ENCODE measurements around the gene NDUFAF3.

NDUFAF3 gene

DNA sequence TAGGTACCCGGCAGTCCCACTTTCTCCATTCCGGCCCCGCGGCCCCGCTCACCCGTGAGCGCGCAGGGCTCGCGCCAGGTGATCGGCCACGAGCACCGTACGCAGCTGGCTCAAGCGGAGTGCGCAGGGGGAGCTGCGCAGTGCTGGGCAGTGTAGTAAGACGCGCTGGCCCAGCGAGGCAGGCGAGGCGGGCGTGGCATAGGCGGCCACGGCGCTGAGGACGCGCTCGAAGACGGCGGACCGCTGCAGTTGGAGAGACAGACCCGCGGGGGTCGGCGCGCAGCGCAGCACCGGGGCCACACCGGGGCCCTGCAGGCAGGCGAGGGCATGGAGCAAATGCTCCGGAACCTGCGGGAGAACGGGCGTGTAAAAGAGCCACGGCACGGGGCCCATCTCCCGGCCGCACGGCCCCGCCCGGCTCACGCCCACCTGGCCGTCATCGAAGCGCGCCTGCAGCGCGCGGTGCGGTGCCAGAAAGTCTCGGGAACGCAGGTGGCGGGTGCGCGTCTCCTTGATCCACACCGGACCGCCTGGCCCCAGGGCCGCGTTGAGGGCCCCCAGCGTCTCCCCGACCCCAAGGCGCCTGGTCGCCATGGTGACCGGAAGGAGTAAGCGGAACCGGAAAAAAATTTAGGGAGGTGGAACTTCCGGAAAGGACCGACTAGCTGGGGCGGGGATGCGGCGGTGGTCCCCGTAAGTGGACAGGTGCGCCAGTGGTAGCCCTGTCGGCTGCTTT lies 3.8 kb upstream of the NDUFAF3 start, which contains the start of gene DALRD3:
Gene DALRD3, minus strand, starts transcription at position 610 of the 736 bp plus-strand sequence. Its CDS starts 16 bp downstream, at position 594.
- CTCF ChIA-PET, result interaction anchor here (0.6 to 1.5 kb wide), 5 partner anchors 18 to 459 kb away, joined by 3 to 8 read pairs (median 3); no protein-coding TSS in a partner anchor
- POLR2A ChIA-PET, result interaction anchor here (0.6 to 10.4 kb wide), 9 partner anchors 11 to 301 kb away, joined by 3 to 141 read pairs (median 5); partner anchors contain the start of genes IMPDH2, IP6K2, P4HTM and QRICH1
- Histone ChIP-seq H3K9me3 (ENCODE audit: control insufficient read depth, insufficient read depth, low read depth, low read length) (no peaks in the 10 kb centered on the region), H3K27ac (ENCODE audit: extremely low read depth, low read depth, low read length) (peak within 1 kb of the TSS; percentile 47; the same call in 1 of the 2 replicates), H3K4me3 (ENCODE audit: low read depth, low read length) (peak within 1 kb of the TSS; percentile 80), H3K4me1 (ENCODE audit: control insufficient read depth, insufficient read depth, low read length) (no peaks in the 10 kb centered on the region), H3K36me3 (ENCODE audit: control insufficient read depth in 2 of 2, insufficient read depth in 1 of 2, low read length in 2 of 2) (peaks cover 0 to 43% of the 10 kb centered on the region in 2 experiments; a peak in 1 of 3 replicates)
- 0 out of 2 replicates have a peak, but pooled peaks have one; percentile 16 for TF ChIP-seq YY2 (tag by site-specific recombination; IDR thresholded peaks at IDR 0.05)
- peak; percentile 79 for TF ChIP-seq SP3 (tag by site-specific recombination; IDR thresholded peaks at IDR 0.05)
- 0 out of 2 replicates have a peak, but pooled peaks have one; percentile 59 for TF ChIP-seq BCL11B (tag by site-specific recombination; IDR thresholded peaks at IDR 0.05; ENCODE audit: low read depth)
- TF ChIP-seq, protein P1, sequence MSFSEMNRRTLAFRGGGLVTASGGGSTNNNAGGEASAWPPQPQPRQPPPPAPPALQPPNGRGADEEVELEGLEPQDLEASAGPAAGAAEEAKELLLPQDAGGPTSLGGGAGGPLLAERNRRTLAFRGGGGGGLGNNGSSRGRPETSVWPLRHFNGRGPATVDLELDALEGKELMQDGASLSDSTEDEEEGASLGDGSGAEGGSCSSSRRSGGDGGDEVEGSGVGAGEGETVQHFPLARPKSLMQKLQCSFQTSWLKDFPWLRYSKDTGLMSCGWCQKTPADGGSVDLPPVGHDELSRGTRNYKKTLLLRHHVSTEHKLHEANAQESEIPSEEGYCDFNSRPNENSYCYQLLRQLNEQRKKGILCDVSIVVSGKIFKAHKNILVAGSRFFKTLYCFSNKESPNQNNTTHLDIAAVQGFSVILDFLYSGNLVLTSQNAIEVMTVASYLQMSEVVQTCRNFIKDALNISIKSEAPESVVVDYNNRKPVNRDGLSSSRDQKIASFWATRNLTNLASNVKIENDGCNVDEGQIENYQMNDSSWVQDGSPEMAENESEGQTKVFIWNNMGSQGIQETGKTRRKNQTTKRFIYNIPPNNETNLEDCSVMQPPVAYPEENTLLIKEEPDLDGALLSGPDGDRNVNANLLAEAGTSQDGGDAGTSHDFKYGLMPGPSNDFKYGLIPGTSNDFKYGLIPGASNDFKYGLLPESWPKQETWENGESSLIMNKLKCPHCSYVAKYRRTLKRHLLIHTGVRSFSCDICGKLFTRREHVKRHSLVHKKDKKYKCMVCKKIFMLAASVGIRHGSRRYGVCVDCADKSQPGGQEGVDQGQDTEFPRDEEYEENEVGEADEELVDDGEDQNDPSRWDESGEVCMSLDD (tag by site-specific recombination; IDR thresholded peaks at IDR 0.05), result 0 out of 2 replicates have a peak, but pooled peaks have one; percentile 18
- TF ChIP-seq KLF10 (tag by site-specific recombination; IDR thresholded peaks at IDR 0.05), result peak; percentile 95
- TF ChIP-seq ZEB2 (tag by site-specific recombination; IDR thresholded peaks at IDR 0.05), result peak; percentile 79
- TF ChIP-seq ZNF747 (tag by site-specific recombination; IDR thresholded peaks at IDR 0.05), result no peak
- TF ChIP-seq ZBTB8A (tag by site-specific recombination; IDR thresholded peaks at IDR 0.05), result peak; percentile 41; the same call in 1 of the 2 replicates
- TF ChIP-seq, protein P2, sequence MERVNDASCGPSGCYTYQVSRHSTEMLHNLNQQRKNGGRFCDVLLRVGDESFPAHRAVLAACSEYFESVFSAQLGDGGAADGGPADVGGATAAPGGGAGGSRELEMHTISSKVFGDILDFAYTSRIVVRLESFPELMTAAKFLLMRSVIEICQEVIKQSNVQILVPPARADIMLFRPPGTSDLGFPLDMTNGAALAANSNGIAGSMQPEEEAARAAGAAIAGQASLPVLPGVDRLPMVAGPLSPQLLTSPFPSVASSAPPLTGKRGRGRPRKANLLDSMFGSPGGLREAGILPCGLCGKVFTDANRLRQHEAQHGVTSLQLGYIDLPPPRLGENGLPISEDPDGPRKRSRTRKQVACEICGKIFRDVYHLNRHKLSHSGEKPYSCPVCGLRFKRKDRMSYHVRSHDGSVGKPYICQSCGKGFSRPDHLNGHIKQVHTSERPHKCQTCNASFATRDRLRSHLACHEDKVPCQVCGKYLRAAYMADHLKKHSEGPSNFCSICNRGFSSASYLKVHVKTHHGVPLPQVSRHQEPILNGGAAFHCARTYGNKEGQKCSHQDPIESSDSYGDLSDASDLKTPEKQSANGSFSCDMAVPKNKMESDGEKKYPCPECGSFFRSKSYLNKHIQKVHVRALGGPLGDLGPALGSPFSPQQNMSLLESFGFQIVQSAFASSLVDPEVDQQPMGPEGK (tag by site-specific recombination; IDR thresholded peaks at IDR 0.05), result peak; percentile 95
- peak; percentile 14; the same call in 1 of the 2 replicates for TF ChIP-seq ZNF777 (tag by site-specific recombination; IDR thresholded peaks at IDR 0.05; ENCODE audit: borderline replicate concordance)
- TF ChIP-seq, protein P3, sequence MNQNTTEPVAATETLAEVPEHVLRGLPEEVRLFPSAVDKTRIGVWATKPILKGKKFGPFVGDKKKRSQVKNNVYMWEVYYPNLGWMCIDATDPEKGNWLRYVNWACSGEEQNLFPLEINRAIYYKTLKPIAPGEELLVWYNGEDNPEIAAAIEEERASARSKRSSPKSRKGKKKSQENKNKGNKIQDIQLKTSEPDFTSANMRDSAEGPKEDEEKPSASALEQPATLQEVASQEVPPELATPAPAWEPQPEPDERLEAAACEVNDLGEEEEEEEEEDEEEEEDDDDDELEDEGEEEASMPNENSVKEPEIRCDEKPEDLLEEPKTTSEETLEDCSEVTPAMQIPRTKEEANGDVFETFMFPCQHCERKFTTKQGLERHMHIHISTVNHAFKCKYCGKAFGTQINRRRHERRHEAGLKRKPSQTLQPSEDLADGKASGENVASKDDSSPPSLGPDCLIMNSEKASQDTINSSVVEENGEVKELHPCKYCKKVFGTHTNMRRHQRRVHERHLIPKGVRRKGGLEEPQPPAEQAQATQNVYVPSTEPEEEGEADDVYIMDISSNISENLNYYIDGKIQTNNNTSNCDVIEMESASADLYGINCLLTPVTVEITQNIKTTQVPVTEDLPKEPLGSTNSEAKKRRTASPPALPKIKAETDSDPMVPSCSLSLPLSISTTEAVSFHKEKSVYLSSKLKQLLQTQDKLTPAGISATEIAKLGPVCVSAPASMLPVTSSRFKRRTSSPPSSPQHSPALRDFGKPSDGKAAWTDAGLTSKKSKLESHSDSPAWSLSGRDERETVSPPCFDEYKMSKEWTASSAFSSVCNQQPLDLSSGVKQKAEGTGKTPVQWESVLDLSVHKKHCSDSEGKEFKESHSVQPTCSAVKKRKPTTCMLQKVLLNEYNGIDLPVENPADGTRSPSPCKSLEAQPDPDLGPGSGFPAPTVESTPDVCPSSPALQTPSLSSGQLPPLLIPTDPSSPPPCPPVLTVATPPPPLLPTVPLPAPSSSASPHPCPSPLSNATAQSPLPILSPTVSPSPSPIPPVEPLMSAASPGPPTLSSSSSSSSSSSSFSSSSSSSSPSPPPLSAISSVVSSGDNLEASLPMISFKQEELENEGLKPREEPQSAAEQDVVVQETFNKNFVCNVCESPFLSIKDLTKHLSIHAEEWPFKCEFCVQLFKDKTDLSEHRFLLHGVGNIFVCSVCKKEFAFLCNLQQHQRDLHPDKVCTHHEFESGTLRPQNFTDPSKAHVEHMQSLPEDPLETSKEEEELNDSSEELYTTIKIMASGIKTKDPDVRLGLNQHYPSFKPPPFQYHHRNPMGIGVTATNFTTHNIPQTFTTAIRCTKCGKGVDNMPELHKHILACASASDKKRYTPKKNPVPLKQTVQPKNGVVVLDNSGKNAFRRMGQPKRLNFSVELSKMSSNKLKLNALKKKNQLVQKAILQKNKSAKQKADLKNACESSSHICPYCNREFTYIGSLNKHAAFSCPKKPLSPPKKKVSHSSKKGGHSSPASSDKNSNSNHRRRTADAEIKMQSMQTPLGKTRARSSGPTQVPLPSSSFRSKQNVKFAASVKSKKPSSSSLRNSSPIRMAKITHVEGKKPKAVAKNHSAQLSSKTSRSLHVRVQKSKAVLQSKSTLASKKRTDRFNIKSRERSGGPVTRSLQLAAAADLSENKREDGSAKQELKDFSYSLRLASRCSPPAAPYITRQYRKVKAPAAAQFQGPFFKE (tag by site-specific recombination; IDR thresholded peaks at IDR 0.05; ENCODE audit: borderline replicate concordance), result no peak
- TF ChIP-seq KLF7 (tag by site-specific recombination; IDR thresholded peaks at IDR 0.05; ENCODE audit: borderline replicate concordance), result peak; percentile 69; the same call in 1 of the 2 replicates
- TF ChIP-seq ZNF311 (tag by site-specific recombination; IDR thresholded peaks at IDR 0.05; ENCODE audit: borderline replicate concordance), result no peak
- no peak for TF ChIP-seq ZBTB7A (tag by site-specific recombination; IDR thresholded peaks at IDR 0.05; ENCODE audit: low read depth)
- TF ChIP-seq ZNF530 (tag by site-specific recombination; IDR thresholded peaks at IDR 0.05; ENCODE audit: low read depth), result no peak
- no peak for TF ChIP-seq ZNF596 (tag by site-specific recombination; IDR thresholded peaks at IDR 0.05)
- no peak for TF ChIP-seq ZNF785 (tag by site-specific recombination; IDR thresholded peaks at IDR 0.05)
- TF ChIP-seq SP2 (tag by site-specific recombination; IDR thresholded peaks at IDR 0.05), result peak; percentile 81
- TF ChIP-seq, protein P4, sequence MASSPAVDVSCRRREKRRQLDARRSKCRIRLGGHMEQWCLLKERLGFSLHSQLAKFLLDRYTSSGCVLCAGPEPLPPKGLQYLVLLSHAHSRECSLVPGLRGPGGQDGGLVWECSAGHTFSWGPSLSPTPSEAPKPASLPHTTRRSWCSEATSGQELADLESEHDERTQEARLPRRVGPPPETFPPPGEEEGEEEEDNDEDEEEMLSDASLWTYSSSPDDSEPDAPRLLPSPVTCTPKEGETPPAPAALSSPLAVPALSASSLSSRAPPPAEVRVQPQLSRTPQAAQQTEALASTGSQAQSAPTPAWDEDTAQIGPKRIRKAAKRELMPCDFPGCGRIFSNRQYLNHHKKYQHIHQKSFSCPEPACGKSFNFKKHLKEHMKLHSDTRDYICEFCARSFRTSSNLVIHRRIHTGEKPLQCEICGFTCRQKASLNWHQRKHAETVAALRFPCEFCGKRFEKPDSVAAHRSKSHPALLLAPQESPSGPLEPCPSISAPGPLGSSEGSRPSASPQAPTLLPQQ (tag by site-specific recombination; IDR thresholded peaks at IDR 0.05), result peak; percentile 85; the same call in 1 of the 2 replicates
- TF ChIP-seq ZNF37A (tag by site-specific recombination; IDR thresholded peaks at IDR 0.05), result no peak
- TF ChIP-seq, protein P5, sequence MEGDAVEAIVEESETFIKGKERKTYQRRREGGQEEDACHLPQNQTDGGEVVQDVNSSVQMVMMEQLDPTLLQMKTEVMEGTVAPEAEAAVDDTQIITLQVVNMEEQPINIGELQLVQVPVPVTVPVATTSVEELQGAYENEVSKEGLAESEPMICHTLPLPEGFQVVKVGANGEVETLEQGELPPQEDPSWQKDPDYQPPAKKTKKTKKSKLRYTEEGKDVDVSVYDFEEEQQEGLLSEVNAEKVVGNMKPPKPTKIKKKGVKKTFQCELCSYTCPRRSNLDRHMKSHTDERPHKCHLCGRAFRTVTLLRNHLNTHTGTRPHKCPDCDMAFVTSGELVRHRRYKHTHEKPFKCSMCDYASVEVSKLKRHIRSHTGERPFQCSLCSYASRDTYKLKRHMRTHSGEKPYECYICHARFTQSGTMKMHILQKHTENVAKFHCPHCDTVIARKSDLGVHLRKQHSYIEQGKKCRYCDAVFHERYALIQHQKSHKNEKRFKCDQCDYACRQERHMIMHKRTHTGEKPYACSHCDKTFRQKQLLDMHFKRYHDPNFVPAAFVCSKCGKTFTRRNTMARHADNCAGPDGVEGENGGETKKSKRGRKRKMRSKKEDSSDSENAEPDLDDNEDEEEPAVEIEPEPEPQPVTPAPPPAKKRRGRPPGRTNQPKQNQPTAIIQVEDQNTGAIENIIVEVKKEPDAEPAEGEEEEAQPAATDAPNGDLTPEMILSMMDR (tag by site-specific recombination; IDR thresholded peaks at IDR 0.05), result 0 out of 2 replicates have a peak, but pooled peaks have one; percentile 20
- TF ChIP-seq GLIS2 (tag by site-specific recombination; IDR thresholded peaks at IDR 0.05), result peak; percentile 97
